ENCODE results near the gene JAKMIP1.

GRCh38 chr4:5996641-5997040, 203.7 kb downstream of the JAKMIP1 start:
- TF ChIP-seq CTCF (IDR thresholded peaks at IDR 0.05) (no peak), POLR2AphosphoS5 (IDR thresholded peaks at IDR 0.05) (no peak)

All from breast epithelium (tissue), 3 donors.